Hepatocyte (in vitro differentiated cells): Measurements from ENCODE around the gene SBF1. TPM values are rescaled to one million over a fixed set of nuclear protein-coding genes. Genes with fewer than 3 reads are reported as not detected.
"Not testable (repeated sequence)": the region's sequence is repeated elsewhere in the genome, so short reads cannot be mapped to it uniquely, and the experiment has no call there.

ENCODE experiments used
- DNase-seq: peaks from one replicate; pipeline ENCODE4 v3.0.0-alpha.2; 2016; ENCODE audit warnings: low spot score
- H2AFZ ChIP-seq: fragments of 200-600 bp; sonication (generic); 2 replicates; pipeline ENCODE4 v1.6.0; 2016; ENCODE audit warnings: antibody characterized with exemption, mild to moderate bottlenecking
- H3K27ac ChIP-seq: fragments of 200-600 bp; sonication (generic); 2 replicates; pipeline ENCODE4 v1.5.1; 2016; ENCODE audit warnings: mild to moderate bottlenecking
- H3K27me3 ChIP-seq: fragments of 200-600 bp; sonication (generic); 2 replicates; pipeline ENCODE4 v1.6.1; 2016
- H3K36me3 ChIP-seq: fragments of 200-600 bp; sonication (generic); replicated peaks from 2 replicates; pipeline ENCODE4 v1.5.1; 2016; ENCODE audit warnings: low read depth; ENCODE audit not compliant: insufficient read depth
- H3K4me1 ChIP-seq: fragments of 200-600 bp; sonication (generic); 2 replicates; pipeline ENCODE4 v1.5.1; 2016; ENCODE audit warnings: mild to moderate bottlenecking, moderate library complexity; ENCODE audit not compliant: insufficient read depth
- H3K4me2 ChIP-seq: fragments of 200-600 bp; sonication (generic); 2 replicates; pipeline ENCODE4 v1.6.0; 2016
- H3K4me3 ChIP-seq: fragments of 200-600 bp; sonication (generic); 2 replicates; pipeline ENCODE4 v1.5.1; 2016; ENCODE audit warnings: mild to moderate bottlenecking
- H3K79me2 ChIP-seq: fragments of 200-600 bp; sonication (generic); 2 replicates; pipeline ENCODE4 v1.6.0; 2017; ENCODE audit warnings: mild to moderate bottlenecking
- H3K9me2 ChIP-seq: fragments of 200-600 bp; sonication (generic); replicated peaks from 2 replicates; pipeline ENCODE4 v1.6.0; 2017; ENCODE audit warnings: mild to moderate bottlenecking; ENCODE audit not compliant: insufficient read depth
- H3K9me3 ChIP-seq: fragments of 200-600 bp; sonication (generic); 2 replicates; pipeline ENCODE4 v1.5.1; 2016; ENCODE audit warnings: low read depth, mild to moderate bottlenecking
- H4K20me1 ChIP-seq: fragments of 200-600 bp; sonication (generic); 2 replicates; pipeline ENCODE4 v1.6.0; 2016; ENCODE audit warnings: mild to moderate bottlenecking; ENCODE audit not compliant: insufficient read depth, poor library complexity, severe bottlenecking
- EZH2 ChIP-seq: fragments of 200-600 bp; sonication (generic); IDR thresholded peaks from 2 replicates; pipeline ENCODE4 v1.6.1; 2016; ENCODE audit warnings: antibody characterized with exemption, mild to moderate bottlenecking, borderline replicate concordance
- EZH2phosphoT487 ChIP-seq: fragments of 200-600 bp; sonication (generic); IDR thresholded peaks from one replicate; pipeline ENCODE4 v1.6.1; 2018; ENCODE audit warnings: antibody characterized with exemption, mild to moderate bottlenecking, low read depth, moderate library complexity; ENCODE audit not compliant: unreplicated experiment, severe bottlenecking
- WGBS: methylation state at CpG from one replicate; pipeline ENCODE4 v1.1.6; 2016; ENCODE audit warnings: low lambda C conversion rate; ENCODE audit errors: missing lambda C conversion rate; 5-methylcytosine and 5-hydroxymethylcytosine counted together
- polyA plus RNA-seq: library from polyadenylated mRNA; unstranded; fragments of >200 nt; fragmentation: Nextera tagmentation; extraction: Ambion mirVana; gene quantifications from 2 replicates; pipeline ENCODE4 v1.2.1, GENCODE V29; 2016
- total RNA-seq: library from RNA; depleted of rRNA; stranded (reverse); fragments of >200 nt; gene quantifications from 2 replicates; pipeline ENCODE4 v1.2.3, GENCODE V29; 2014
- TF ChIP-seq, protein P1 (sequence below): fragments of 200-600 bp; sonication (generic); IDR thresholded peaks from 2 replicates; pipeline ENCODE4 v1.5.1; 2016; ENCODE audit warnings: antibody characterized with exemption, mild to moderate bottlenecking; ENCODE audit not compliant: poor library complexity

The SBF1 gene
- total and polyA plus RNA-seq, 2 experiments from 2014 or later: 34.5 to 49.5 TPM

- WGBS: 94% methylated on average over 8 of the region's 8 CpGs
- TF ChIP-seq EZH2phosphoT487 (no peak), EZH2 (no peak)
- TF ChIP-seq, protein P1, sequence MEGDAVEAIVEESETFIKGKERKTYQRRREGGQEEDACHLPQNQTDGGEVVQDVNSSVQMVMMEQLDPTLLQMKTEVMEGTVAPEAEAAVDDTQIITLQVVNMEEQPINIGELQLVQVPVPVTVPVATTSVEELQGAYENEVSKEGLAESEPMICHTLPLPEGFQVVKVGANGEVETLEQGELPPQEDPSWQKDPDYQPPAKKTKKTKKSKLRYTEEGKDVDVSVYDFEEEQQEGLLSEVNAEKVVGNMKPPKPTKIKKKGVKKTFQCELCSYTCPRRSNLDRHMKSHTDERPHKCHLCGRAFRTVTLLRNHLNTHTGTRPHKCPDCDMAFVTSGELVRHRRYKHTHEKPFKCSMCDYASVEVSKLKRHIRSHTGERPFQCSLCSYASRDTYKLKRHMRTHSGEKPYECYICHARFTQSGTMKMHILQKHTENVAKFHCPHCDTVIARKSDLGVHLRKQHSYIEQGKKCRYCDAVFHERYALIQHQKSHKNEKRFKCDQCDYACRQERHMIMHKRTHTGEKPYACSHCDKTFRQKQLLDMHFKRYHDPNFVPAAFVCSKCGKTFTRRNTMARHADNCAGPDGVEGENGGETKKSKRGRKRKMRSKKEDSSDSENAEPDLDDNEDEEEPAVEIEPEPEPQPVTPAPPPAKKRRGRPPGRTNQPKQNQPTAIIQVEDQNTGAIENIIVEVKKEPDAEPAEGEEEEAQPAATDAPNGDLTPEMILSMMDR: no peak
- H4K20me1 ChIP-seq: no peaks in the 10 kb centered on the region
- H3K9me3 ChIP-seq: no peaks in the 10 kb centered on the region
- H3K4me2 ChIP-seq: no peak overlapping the region
- no peak overlapping the region for H3K4me3 ChIP-seq
- no peaks in the 10 kb centered on the region for H3K79me2 ChIP-seq
- peaks cover 3% of the 10 kb centered on the region for H3K36me3 ChIP-seq
- no peak for DNase-seq
- no peak overlapping the region for H2AFZ ChIP-seq
- no peaks in the 10 kb centered on the region for H3K27me3 ChIP-seq
- H3K27ac ChIP-seq: no peak overlapping the region
- H3K4me1 ChIP-seq: no peaks in the 10 kb centered on the region
- H3K9me2 ChIP-seq: no peaks in the 10 kb centered on the region
Measured at GRCh38 chr22:50416996-50417395, 57.8 kb downstream of the SBF1 start.

GRCh38 chr22:50415426-50415825 is 59.4 kb downstream of the SBF1 start:
- Histone ChIP-seq H4K20me1 (no peaks in the 10 kb centered on the region), H3K4me1 (no peaks in the 10 kb centered on the region), H3K9me3 (no peaks in the 10 kb centered on the region), H3K27me3 (no peaks in the 10 kb centered on the region), H3K36me3 (peaks cover 3% of the 10 kb centered on the region), H3K4me3 (no peak overlapping the region), H3K4me2 (no peak overlapping the region), H2AFZ (no peak overlapping the region), H3K79me2 (no peaks in the 10 kb centered on the region), H3K9me2 (no peaks in the 10 kb centered on the region), H3K27ac (no peak overlapping the region)
- 95% methylated on average over 12 of the region's 12 CpGs for WGBS
- TF ChIP-seq, protein P1: no peak
- TF ChIP-seq EZH2phosphoT487 (no peak), EZH2 (no peak)
- peak; percentile 1 for DNase-seq

- Histone ChIP-seq H3K79me2 (no peaks in the 10 kb centered on the region), H3K4me3 (no peak overlapping the region), H3K36me3 (peaks cover 3% of the 10 kb centered on the region), H4K20me1 (no peaks in the 10 kb centered on the region), H3K9me3 (no peaks in the 10 kb centered on the region), H3K4me2 (no peak overlapping the region), H3K9me2 (no peaks in the 10 kb centered on the region), H3K27me3 (no peaks in the 10 kb centered on the region), H3K4me1 (no peaks in the 10 kb centered on the region), H3K27ac (no peak overlapping the region), H2AFZ (no peak overlapping the region)
- TF ChIP-seq EZH2phosphoT487 (no peak), EZH2 (no peak)
- TF ChIP-seq, protein P1: no peak
- no peak for DNase-seq
- 96% methylated on average over 31 of the region's 31 CpGs for WGBS
Measured at GRCh38 chr22:50414476-50415248, 60.2 kb downstream of the SBF1 start.

GRCh38 chr22:50408954-50409353 is 65.9 kb downstream of the SBF1 start:
- 91% methylated on average over 8 of the region's 9 CpGs for WGBS
- not testable (repeated sequence) for H3K4me1 ChIP-seq, H3K4me2 ChIP-seq, DNase-seq, H3K36me3 ChIP-seq, H3K27me3 ChIP-seq, H3K9me2 ChIP-seq, H3K9me3 ChIP-seq, H3K4me3 ChIP-seq, H3K27ac ChIP-seq, H2AFZ ChIP-seq, H4K20me1 ChIP-seq
- H3K79me2 ChIP-seq: peaks cover 11% of the 10 kb centered on the region
